ELF-1 (cell line): Measurements from ENCODE around the gene SCAI.
A peak's percentile ranks its signal among the peaks of the same experiment; 100 is the strongest.
"Not testable (repeated sequence)": the region's sequence is repeated elsewhere in the genome, so short reads cannot be mapped to it uniquely, and the experiment has no call there.

ENCODE experiments used
- DNase-seq: peaks from one replicate; pipeline ENCODE4 v3.0.0-alpha.2; 2016; ENCODE audit warnings: low read depth, low spot score

Gene SCAI

DNA sequence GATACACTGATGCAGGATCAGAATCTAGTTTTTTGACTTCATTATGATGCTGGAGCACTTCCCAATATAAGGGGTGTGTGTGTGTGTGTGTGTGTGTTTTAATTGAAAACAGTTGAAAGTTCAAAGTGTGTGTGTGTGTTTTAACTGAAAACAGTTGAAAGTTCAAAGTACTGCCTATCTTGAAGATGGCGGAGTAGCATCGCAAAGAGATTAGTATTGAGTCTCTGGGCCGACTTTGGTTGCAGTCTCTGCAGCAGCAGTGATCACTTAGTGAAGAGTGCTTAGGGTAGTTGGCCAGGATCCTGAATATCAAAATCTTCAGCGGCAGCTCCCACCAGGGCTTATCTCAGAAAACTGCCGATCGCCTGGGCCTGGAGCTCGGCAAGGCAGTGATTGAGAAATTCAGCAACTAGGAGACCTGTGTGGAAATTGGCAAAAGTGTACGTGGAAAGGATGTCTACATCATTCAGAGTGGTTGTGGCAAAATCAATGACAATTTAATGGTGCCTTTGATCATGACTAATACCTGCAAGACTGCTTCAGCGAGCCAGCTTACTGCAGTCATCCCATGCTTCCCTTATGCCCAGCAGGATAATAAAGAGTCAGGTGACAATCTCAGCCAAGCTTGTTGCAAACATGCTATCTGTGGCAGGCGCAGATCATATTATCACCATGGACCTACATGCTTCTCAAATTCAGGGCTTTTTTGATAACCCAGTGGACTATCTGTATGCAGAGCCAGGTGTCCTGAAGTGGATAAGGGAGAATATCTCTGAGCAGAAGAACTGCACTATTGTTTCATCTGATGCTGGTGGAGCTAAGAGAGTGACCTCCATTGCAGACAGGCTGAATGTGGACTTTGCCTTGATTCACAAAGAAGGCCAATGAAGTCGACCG is 7.3 kb upstream of the SCAI start:
- no peak for DNase-seq

DNA sequence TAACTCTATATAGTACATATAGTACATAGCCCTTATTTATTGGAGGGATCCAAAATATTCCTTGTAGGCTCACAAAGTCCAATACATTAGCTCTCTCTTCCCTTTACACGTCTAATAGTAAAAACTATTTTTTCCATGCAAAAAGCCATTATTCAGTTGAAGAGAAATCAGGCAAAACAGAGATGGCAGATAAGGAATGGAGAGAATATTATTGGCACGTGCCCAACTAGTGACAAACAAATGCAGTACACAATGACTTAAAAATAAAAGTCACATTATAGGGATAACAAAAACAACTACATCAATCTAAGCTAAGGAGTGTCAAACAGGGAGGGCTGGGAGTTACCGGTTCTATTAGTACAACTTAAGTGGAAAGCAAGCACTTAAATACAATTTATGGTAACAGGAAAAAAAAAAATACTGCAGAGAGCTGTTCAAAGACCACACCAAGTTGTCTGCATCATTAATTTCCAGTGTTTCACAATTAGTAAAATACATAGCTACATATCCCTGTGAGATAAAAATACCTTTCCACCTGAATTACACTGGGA is 4.1 kb upstream of the SCAI start:
- no peak for DNase-seq

DNA sequence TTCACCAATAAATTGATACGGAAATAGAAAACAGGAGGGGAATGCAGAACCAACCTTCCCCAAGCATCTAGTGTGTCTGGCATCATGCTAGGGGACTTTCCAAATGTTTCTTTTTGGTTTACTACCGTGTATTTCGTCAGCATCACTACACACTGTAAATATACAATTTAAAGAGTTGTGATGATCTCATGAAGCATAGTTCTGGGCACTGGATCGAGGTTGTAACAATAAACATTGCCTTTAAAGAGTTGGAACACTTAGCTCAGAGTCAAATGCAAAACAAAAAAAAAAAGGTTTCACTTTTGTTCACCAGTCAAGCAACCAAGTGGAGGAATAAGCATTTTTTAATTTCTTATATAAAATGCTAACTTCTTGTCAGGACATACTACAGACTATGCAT is 2.9 kb upstream of the SCAI start:
- DNase-seq = no peak

DNA sequence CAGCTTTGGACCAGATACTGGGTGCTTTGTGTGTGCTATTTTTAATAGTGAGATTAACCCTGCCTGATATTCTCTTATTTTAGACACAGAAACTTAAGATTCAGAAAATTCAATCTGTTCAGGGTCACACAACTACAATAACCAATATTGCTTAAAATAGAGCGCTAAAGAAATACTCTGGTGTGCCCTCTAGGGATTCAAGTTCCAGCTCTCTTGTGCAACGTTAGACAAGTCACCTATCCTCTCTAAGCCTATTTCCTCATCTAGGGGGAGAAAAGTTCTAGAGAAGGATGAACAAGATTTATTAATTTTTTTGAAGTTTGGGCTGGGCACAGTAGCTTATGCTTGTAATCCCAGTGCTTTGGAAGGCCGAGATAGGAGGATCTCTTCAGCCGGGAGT is 2.1 kb upstream of the SCAI start:
- no peak for DNase-seq

DNA sequence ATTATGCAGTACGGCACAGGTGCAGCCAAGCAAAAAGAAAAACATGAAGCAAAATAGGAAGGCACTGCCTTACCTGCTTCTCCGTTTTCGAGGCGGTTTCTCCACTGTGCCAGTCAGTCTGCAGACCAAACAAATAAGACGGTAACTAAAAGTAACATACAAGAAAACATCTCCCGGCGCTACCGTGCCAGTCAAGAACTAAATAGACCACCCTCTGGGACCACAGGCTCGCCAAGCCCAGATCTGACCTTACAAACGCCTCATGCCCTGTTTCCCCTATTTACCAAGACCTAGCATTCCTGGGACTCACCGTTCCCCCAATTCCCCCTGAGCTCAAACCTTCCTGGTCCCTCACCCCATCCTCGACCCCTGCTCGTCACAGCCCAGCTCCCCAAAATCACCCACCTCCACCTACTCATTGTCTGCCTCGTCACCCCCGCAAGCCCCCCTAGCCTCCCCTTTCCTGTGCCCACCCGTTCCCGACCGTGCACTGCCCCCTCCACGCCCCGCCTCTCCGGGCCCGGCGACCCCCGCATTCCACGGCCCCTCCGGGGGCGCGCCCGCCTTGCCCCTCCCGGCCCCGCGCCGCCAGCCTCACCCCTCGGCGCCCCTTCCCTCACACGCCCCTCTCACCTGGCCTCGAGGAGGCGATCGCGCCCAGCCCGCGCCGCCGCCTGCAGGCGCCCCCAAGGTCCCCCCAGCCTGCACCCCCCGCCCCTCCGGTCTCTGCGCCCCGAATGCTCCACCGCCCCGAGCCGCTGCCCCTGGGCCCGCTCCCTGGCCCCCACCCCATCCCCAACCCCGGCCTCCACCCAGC is 560 bp downstream of the SCAI start:
- peak; percentile 15 for DNase-seq

DNA sequence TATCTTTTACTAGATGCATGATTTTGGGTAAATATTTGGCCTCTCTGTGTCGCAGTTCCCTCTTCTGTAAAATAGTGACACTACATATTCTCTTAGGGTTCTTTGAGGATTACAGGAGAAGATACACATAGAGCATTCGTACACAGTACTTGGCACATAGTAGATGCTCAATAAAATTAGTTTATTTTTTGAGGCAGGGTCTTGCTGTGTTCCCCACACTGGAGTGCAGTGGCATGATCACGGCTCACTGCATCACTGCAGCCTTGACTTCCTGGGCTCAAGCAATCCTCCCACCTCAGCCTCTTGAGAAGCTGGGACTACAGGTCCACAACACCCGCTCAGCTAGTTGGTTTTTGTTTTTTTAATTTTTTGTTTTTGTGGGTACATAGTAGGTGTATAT is 1.6 kb downstream of the SCAI start:
- no peak for DNase-seq

DNA sequence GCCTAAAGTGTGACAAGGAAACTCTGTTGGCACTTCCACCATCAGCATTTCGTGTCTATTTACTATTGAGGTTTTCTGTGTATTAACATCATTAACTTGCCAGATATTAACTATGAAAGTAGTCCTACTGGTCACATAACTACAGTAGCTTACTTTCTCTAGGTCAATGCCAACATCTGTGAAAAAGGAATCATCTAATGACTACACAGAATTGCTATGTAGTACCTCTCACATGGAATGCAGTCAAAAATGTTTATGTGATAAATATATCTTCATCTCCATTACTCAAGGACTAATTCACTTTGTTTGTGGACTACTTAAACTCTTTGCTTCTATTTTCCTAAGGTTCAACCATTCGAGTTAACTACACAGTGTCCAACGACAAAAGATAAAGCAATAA is 2.1 kb downstream of the SCAI start:
- no peak for DNase-seq

DNA sequence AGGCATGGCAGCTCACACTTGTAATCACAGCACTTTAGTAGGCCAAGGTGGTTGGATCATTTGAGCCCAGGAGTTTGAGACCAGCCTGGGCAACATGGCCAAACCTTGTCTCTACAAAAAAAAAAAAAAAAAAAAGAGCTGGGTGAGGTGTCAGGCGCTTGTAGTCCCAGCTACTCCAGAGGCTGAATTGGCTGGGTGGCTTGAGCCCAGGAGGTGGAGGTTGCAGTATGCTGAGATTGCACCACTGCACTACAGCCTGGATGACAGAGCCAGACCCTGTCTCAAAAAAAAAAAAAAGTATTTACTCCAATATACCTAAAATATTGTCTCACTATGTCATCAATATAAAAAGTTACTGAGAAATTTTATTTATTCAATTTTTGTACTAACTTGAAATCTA is 2.8 kb downstream of the SCAI start:
- no peak for DNase-seq

DNA sequence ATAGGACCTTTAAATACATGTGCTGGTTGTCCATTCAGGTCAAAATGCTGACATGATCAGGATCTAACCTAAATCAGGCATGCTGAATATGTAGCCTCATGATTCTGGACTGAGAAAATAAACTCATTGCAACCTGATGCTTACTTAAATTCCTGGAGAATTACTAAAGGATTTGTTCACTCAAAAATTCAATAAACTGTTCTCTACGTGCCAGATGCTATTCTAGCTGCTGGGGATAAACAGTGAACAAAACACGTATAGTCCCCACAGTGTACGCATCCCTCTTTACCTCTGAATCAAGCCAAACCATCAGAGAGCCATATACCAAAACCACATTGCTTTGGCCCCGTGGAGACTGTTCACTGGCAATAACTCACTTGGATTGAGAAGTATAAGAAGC is 6.1 kb downstream of the SCAI start:
- no peak for DNase-seq

DNA sequence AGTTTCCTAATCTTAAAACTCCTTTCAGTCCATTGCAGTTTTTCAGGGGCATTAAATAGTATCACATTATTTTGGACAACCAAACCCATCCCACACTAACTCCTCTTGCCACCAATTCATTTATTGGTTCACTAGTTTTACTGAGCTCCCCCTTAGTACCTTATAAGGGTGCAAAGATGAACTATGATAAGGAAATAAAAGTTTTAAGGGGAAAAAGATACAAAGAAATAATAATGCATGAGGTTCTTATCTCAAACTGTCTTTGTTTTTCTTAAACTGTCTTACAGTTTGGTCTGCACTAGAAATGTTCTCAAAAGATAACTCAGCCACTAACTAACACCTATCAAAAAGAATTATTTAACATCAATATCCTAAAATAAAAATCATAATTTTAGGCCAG is 8.4 kb downstream of the SCAI start:
- DNase-seq = no peak

DNA sequence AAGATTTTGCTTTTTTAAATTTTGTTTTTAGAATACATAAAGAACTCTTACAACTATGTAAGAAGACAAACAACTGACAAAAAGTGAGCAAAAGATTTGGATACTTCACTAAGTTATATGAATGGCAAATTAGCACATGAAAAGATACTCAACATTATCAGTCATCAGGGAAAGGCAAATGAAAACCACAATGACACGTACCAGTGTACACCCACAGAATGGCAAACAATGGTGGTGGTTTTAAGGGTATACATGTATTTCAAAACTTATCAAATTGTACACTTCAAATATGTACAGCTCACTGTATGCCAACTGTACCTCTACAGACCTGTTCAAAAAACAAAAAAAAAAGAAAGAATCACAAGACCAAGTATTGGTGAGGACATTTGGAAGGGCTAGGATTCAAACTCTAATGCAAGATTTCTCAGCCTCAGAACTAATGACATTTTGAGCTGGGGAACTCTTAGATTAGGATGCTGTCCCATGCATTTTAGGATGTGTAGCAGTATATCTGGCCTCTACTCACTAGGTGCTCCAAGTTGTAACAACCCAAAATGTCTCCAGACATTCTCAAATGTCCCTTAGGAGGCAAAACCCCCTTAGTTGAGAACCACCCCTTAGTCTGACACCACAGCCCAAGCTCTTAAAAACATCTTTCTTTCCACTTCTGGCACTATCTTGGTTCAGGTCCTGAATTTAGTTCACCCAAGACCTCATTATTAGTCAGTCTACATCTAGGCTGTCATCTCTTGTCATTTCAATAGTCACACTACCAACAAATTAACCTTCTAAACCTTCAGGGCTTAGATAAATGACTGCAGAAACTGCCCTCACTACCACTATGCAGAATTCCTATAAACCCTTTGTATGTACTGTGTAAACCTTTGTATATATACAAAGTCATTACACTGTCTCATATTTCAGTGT is 9.7 kb downstream of the SCAI start:
- DNase-seq = no peak

DNA sequence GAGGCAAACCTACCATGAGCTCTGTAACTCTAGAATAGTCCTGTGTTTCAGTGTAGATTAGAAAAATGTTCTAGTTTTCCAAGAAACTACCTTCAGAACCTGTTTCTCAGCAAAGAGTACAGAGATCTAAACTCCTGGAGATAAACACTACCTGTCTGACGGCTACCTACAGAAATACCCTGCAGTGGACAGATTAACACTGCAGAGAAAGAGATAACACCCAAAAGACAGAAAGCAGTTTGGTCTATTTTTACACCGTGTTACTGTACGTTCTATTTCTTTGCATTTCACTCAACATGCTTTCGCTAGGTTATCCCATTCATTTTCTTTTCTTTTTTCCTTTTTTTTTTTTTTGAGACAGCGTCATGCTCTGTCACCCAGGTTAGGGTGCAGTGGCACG is 11.6 kb downstream of the SCAI start:
- DNase-seq = no peak

DNA sequence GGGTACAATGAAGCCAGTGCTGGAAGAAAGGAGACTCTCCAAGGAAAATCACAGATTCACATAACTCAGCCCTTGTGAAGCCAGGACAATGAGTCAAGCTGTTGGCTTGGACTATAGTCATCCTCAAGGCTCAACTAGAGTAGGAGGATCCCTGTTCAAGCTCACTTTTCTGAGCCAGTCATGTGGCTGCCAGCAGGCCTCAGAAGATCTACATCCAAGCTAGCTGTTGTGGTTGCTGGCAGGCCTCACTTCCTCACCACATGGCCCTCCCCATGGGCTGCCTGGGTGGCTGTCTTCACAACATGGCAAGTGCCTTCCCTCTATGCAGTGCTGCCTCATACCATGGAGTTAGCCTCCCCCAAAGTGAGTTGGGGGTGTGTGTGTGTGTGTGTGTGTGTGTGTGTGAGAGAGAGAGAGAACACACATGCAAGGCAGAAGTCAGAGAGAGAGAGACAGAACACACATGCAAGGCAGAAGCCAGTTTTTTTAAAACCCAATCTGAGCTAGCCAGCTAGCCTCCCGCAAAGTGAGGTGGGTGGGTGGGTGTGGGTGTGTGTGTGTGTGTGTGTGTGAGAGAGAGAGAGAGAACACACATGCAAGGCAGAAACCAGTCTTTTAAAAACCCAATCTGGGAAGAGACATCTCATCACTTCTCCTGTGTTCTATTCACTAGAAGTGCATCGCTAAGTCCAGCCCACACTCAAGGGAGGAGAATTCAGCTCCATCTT is 17.1 kb downstream of the SCAI start:
- peak; percentile 25 for DNase-seq

DNA sequence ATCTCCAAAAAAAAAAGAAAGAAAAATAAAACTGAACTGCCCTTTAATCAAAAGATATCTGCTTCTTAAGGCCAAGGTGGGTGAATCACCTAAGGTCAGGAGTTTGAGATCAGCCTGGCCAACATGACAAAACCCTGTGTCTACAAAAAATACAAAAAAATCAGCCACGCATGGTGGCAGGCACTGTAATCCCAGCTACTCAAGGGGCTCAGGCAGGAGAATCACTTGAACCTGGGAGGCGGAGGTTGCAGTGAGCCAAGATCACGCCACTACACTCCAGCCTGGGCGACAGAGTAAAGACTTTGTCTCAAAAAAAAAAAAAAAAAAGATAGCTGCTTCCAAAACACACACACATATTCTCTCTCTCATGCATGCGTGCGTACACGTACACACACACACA is 17.8 kb downstream of the SCAI start:
- DNase-seq = no peak

DNA sequence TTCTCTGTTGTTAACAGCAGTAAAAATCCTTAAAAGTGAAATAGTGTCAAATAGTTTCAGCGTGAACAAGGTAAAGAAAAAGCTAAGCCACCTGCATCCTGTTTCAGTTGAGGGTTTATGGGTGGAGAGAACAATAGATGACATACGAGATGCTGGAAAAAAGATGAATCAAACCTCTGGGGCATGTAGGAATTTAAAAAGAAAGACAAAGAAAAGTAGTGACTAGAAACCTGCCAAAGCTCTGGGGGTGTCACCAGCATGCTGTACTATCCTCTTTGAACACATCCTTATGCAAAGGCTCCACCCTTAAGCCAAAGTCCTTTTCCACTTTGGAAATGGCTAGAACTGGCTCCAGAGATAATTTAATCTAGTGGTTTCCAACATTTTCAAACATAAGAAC is 22.2 kb downstream of the SCAI start:
- no peak for DNase-seq

DNA sequence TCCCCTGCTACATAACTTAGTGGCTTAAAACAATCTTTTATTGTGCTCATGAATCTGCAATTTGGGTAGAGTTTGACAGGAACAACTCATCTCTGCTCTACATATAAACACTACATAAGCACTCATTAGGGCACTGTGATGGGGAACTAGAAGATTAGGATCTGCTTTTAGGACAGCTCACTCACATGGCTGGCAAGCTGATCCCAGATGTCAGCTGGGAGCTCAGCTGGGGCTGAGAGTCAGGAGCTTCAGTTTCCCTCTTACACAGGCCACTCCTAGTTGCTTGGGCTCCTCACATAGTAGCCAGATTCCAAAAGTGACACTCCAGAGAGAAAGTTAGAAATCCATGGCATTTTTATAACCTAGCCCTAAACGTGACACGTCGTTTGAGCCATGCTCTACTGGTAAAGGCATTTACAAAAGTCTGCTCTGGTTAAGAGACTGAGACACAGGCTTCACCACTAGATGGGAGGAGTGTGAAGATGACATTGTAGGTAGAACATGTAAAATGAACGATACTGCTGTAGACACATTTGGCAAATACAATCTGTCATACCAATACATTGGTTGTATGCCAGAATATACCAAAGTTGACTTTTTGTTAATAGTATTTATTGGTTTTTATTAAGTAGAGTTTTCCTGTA is 23.6 kb downstream of the SCAI start:
- peak; percentile 18 for DNase-seq

DNA sequence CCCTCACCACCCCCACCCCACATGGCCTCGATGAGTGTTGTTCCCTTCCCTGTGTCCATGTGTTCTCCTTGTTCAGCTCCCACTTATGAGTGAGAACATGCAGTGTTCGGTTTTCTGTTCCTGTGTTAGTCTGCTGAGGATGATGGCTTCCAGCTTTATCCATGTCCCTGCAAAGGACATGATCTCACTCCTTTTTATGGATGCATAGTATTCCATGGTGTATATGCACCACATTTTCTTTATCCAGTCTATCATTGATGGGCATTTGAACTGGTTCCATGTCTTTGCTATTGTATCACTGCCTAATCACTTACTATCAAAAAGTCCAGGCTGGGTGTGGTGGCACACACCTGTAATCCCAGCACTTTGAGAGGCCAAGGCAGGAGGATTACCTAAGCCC is 24.6 kb downstream of the SCAI start:
- not testable (repeated sequence) for DNase-seq

DNA sequence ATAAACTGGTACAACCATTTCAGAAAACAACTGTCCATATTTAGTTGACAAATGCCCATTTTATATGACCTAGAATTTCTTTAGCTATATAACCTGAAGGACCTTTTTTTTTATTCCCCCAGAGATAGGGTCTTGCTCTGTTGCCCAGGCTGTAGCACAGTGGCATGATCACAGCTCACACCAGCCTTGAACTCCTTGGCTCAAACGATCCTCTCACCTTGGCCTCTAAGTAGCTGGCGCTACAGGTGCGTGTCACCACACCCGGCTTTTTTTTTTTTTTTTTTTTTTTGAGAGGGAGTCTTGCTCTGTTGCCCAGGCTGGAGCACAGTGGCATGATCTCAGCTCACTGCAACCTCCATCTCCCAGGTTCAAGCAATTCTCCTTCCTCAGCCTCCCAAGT is 28.8 kb downstream of the SCAI start:
- not testable (repeated sequence) for DNase-seq

DNA sequence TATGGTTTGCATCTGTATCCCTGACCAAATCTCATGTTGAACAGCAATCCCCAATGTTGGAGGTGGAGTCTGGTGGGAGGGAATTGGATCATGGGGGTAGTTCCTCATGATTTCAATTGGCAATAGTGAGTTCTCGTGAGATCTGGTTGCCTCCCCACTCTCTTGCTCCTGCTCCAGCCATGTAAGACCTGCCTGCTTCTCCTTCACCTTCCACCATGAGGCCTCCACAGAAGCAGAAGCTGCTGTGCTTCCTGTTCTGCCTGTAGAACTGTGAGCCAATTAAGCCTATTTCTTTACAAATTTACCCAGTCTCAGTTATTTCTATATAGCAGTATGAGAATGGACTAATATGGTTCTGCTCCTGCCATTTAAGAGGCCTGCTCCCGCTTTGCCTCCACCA is 32.9 kb downstream of the SCAI start:
- no peak for DNase-seq

DNA sequence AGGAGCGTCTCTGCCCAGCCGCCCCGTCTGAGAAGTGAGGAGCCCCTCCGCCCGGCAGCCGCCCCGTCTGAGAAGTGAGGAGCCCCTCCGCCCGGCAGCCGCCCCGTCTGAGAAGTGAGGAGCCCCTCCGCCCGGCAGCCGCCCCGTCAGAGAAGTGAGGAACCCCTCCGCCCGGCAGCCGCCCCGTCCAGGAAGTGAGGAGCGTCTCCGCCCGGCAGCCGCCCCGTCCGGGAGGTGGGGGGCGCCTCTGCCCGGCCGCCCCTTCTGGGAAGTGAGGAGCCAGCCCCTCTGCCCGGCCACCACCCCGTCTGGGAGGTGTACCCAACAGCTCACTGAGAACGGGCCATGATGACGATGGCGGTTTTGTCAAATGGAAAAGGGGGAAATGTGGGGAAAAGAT is 34.8 kb downstream of the SCAI start:
- DNase-seq = not testable (repeated sequence)
